ENCODE measurements around the gene VDR.

Gene VDR

GRCh38 chr12:47904713-47905709 lies at the start of gene VDR:
Gene VDR, minus strand, starts transcription at chr12:47904994. Its CDS starts 25,881 bp downstream, at chr12:47879113.
- DNase-seq (ENCODE audit: low read depth, low spot score): no peak

DNA sequence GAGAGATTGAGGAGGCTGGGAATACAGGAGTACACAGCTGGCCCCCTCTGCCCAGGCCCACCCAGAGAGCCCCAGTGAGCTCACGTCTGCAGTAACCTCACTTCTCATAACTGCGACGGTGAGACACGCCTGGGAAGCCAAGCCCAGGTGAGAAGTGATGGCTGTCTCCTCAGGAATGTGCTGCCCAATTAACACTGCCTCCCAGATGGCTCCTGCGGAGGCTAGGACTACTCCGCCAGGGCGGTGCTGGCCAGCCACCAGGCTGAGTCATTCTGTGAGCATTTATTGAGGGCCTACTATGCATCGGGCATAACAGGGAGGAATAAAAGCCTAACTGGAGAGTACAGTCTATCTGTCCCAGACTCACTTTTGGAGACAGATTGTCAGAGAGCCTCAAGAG lies 49.3 kb upstream of the VDR start:
- no peak for DNase-seq (ENCODE audit: low read depth, low spot score)

DNA sequence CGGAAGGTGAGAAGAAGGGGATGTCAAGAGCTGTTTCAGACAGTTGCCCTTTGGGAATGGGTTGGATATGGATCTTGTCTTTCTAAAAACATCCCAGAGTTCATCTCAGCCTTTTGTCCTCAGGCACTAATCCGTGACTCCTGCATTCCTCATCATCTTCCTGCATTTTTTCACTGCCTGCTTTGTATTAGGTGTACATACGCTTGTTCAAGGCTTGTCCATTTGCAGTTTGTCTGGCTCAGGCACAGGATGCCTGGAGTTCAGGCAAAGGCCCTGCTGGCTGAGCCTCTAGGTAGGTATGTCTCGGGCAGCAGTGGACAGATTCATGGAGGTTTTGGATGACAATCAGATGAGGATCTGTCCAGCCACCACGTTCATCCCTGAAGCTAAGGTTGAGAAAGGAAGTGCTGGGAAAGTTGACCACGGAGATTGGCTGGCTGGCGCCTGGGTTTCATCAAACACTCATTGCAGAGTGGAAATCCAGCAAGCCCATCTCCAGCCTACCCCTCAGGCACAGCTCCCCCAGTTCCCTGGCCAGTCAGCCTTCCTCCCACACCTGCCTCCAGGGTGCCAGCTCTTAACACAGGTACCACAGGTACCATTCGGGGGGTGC lies 46.2 kb upstream of the VDR start:
- no peak for DNase-seq (ENCODE audit: low read depth, low spot score)

- peak; percentile 50 for DNase-seq (ENCODE audit: low read depth, low spot score)
Observed at GRCh38 chr12:47949441-47950341, 44.9 kb upstream of the VDR start.

DNA sequence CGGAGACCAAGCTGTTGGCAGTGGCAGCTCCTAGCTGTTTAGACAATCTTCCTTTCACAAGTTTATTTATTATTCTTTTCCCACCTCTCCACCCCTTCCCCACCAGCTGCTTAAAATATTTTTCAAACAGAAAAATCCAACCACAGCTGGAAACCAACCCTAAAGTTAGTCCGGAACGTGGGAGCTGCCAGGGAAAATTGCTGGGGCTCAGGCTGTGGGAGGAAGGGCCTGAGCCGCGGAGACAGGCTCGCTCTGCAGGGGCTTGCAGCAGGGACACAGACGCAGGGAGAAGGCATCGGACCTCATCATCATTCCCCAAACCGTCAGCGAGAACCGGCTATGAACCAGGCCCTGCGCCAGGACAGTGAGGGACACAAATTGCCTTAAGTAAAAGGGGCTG lies 42.5 kb upstream of the VDR start:
- peak; percentile 21 for DNase-seq (ENCODE audit: low read depth, low spot score)

DNA sequence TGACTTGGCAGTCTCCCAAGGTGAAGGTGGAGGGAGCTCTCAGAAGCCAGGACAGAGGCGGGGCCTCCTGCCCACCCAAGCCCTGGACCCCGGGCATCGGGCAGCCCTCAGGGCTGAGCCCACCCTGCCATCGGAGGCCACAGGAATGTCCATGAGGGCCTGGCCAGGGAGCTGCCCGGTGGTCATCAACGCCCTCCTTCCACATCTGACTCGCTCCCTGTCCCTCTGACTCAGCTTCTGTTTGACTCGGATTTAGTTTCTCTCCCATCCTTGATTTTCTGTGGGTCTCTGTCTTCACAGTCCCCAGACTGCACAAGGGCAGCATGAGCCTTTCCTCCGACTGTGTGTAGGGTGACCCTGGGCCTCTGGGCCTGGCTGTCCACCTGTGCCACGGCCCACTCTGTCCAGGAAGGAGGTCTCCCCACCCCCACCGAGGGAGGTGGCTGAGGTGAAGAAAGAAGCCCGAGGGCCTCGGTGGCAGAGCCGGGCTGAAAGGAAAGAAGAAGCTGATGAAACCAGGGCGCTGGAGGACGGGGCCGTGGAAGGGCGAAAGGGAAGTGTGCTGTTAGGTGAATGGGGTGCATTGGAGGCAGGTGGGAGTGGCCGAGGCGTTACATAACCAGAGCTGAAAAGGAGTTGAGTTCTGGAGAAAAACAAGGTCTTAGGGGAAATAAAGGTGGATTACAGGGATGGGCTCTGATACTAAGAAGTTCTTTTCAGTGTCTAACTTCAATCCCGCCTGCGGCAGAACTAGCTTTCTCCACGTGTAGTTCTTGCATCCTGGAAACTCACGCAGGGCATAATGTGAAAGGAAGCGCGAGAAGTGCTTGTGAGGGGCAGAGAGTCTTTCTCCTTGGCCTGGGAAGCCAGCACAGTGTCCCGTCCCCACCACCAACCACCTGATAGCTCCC lies 41.9 kb upstream of the VDR start:
- no peak for DNase-seq (ENCODE audit: low read depth, low spot score)

DNA sequence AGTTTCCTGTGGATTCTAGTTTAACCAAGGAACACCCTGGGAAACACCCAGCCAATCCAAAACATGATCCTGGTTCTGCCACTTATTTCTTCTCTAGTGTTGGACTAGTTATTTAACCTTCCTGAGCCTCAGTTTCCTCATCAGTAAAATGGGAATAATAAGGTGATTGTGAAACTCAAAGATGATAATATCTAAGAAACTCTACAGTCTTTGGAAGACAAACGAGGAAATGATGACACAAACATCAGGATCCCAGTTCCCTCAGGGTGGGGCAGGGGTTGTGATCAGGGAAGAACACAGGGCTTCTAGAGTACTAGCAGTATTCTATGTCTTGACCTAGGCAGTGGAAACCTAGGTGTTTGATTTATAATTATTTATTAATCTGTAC lies 40.5 kb upstream of the VDR start:
- no peak for DNase-seq (ENCODE audit: low read depth, low spot score)

DNA sequence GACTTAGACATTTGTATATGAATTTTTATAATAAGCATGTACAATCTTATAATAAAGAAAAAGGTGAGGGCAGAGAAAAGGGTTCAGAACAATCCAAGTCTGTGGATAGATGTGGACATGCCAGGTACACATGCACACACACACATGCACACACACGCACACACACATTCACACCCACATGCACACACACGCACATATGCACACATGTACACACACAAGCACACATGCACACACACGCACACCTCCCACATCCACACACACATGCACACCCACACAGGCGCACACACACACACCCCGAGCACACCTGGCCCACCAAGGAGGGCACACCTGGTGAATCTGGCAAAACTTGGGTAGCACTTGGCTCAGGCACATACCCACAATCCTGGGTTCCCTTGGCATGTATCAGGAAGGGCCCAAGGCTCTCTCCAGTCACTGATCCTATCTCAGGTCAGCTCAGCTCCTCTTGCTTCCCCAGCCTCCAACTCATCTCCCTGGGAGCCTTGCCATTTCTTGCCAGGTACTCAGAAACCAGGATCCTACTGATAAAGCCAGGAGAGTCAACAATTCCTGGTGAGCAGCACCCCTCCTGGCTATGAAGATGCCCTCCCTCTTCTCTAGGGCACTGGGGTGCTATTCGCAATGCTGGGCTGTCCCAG lies 40.0 kb upstream of the VDR start:
- no peak for DNase-seq (ENCODE audit: low read depth, low spot score)

- DNase-seq (ENCODE audit: low read depth, low spot score): no peak
Observed at GRCh38 chr12:47943623-47944340, 39.0 kb upstream of the VDR start.

DNA sequence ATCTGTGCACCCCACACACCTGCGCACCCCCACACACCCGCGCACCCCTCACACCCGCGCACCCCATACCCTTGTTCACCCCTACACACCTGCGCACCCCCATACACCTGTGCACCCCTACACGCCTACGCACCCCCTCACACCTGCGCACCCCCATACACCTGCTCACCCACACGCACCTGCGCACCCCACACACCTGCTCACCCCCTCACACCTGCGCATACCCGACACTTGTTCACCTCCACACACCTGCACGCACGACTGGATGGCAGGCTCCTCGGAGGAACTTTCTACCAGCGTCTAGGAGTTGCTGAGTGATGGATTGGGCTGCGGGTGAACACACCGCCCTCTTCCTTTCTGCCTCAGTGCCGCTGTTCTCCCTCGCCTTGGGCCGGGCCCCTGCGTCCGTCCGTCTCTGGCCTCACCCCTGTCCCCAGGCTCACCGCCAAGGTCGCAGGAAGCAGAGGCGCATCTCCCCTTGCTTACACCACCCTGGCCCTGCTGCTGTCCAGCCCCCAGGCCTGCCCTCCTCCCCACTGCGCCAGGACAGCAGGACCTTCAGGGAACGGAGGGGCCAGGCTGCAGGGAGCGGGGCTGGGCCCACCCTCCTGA lies 37.9 kb upstream of the VDR start:
- DNase-seq (ENCODE audit: low read depth, low spot score): no peak

DNA sequence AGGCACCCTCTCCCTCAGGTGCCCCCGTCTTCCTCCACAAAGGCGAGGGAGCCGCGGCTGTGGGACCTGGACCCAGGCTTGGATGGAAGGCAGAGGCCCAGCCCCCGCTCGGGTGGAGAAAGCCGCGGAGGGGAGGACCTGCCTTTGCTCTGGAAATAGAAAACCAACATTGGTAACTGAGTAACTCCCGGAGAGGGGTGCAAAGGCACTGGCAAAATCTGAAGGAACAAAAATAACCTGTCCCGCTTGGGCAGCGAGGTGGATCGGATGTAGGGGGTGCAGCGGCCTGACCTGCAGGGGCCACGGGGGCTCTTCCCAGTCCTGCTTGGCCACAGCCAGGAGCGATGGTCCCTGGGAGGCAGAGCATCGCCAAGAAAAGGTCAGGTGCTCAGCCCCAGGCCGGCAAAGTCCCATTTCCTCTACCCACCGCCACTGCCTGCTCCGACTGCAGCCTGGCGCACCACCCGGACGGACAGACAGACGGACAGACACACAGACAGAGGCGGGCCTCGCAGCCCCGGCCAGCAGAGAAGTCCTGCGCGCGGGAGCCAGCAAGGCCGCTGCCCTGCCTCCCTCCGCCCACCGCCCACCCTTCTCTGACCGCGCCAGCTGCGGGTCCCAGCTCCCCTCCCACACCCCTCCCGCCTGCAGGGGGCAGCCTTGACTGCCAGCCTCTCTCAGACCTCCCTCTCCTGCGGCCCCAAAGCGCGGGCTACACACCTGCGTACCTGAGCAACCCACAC lies 37.2 kb upstream of the VDR start:
- no peak for DNase-seq (ENCODE audit: low read depth, low spot score)

GRCh38 chr12:47941475-47941780 lies 36.6 kb upstream of the VDR start:
- DNase-seq (ENCODE audit: low read depth, low spot score): no peak

DNA sequence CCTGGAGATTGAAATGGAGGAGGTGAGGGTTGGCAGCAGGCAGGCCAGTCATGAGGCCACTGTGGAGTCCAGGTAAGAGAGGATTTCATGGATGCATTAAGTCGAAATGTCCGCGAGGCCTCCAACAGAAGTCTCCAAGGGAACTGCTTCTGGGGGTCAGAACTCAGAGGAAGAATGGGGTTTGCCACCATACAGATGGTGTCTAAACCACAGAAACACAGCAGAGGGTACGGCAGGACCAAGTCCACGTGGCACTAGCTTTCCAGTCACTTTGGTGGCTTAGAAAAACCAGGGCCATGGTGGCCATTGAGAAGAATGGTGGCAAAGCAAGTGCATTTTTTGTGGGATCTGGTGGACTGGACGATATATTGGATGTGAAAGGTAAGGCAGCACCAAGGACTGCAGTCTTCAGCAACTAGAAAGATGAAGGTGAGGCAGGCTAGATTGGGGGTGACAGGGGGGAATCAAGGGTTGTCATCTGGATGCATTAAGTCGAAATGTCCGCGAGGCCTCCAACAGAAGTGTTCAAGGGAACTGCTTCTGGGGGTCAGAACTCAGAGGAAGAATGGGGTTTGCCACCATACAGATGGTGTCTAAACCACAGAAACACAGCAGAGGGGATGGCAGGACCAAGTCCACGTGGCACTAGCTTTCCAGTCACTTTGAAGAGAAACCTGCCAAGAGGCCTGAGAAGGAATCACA lies 36.1 kb upstream of the VDR start:
- no peak for DNase-seq (ENCODE audit: low read depth, low spot score)

- no peak for DNase-seq (ENCODE audit: low read depth, low spot score)
Observed at GRCh38 chr12:47939009-47939601, 34.3 kb upstream of the VDR start.

GRCh38 chr12:47938594-47938993 lies 33.8 kb upstream of the VDR start:
- no peak for DNase-seq (ENCODE audit: low read depth, low spot score)

- DNase-seq (ENCODE audit: low read depth, low spot score): no peak
Observed at GRCh38 chr12:47938093-47938492, 33.3 kb upstream of the VDR start.

DNA sequence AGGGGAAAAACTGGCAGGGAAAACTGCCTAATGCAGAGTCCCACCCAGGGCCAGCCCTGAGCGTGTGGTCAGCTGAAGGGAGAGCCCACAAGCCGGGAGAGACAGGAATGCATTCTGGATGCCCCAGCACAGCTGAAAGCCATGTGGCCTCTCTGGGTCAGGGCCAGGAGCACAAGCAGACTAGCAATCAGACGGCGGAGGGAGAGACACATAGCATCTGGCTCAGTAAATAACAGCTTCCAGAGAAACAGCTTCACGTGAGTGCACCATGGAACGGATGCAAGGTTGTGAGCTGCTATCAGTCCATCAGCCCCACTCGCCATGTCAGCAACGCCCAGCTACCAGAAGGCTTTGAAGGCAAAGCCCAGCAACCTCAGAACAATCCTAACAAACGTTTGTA lies 30.4 kb upstream of the VDR start:
- no peak for DNase-seq (ENCODE audit: low read depth, low spot score)

- no peak for DNase-seq (ENCODE audit: low read depth, low spot score)
Observed at GRCh38 chr12:47931187-47931586, 26.4 kb upstream of the VDR start.
